Tibial nerve (tissue), 4 donors: ENCODE measurements around the gene MOB2.

ENCODE experiments used
- EP300 ChIP-seq, 2 donors: sonication (generic); formaldehyde crosslinking; IDR thresholded peaks; one replicate each; pipeline ENCODE4 v1.6.1; 2017; ENCODE audit warnings: antibody characterized with exemption in 2 of 2, mild to moderate bottlenecking in 1 of 2
- POLR2A ChIP-seq, 2 donors: fragments of 450-650 bp; IDR thresholded peaks; one replicate each; pipeline ENCODE4 v1.6.1; 2017; ENCODE audit warnings: antibody characterized with exemption in 2 of 2, mild to moderate bottlenecking in 2 of 2, moderate library complexity in 2 of 2
- TF ChIP-seq, protein P1 (sequence below), 5 experiments: fragments of 200-600 bp in 3 of 5; fragments of 450-650 bp in 2 of 5; sonication (generic) in 3 of 5; IDR thresholded peaks; one replicate each; pipeline ENCODE4 v1.5.1; 2016 to 2019; ENCODE audit warnings: antibody characterized with exemption in 5 of 5, mild to moderate bottlenecking in 3 of 5, moderate library complexity in 2 of 5

- TF ChIP-seq, protein P1, sequence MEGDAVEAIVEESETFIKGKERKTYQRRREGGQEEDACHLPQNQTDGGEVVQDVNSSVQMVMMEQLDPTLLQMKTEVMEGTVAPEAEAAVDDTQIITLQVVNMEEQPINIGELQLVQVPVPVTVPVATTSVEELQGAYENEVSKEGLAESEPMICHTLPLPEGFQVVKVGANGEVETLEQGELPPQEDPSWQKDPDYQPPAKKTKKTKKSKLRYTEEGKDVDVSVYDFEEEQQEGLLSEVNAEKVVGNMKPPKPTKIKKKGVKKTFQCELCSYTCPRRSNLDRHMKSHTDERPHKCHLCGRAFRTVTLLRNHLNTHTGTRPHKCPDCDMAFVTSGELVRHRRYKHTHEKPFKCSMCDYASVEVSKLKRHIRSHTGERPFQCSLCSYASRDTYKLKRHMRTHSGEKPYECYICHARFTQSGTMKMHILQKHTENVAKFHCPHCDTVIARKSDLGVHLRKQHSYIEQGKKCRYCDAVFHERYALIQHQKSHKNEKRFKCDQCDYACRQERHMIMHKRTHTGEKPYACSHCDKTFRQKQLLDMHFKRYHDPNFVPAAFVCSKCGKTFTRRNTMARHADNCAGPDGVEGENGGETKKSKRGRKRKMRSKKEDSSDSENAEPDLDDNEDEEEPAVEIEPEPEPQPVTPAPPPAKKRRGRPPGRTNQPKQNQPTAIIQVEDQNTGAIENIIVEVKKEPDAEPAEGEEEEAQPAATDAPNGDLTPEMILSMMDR (IDR thresholded peaks at IDR 0.05): no peak
- TF ChIP-seq POLR2A (IDR thresholded peaks at IDR 0.05): no peak
- no peak for TF ChIP-seq EP300 (IDR thresholded peaks at IDR 0.05)
Observed at GRCh38 chr11:1523077-1523476, 36.5 kb upstream of the MOB2 start.
